Osteocyte (in vitro differentiated cells): ENCODE measurements around the gene PLK2. TPM values are rescaled to one million over a fixed set of nuclear protein-coding genes. Genes with fewer than 3 reads are reported as not detected.

Experiments
- DNase-seq: peaks from one replicate; pipeline ENCODE4 v3.0.0; 2021; ENCODE audit warnings: mixed read lengths; ENCODE audit not compliant: unreplicated experiment; ENCODE audit errors: extremely low spot score
- H3K27ac Mint-ChIP-seq: one replicate; pipeline ENCODE4 v1.8.0; 2021; ENCODE audit warnings: mild to moderate bottlenecking, mixed read lengths; ENCODE audit not compliant: unreplicated experiment
- H3K27me3 Mint-ChIP-seq: one replicate; pipeline ENCODE4 v1.8.0; 2021; ENCODE audit warnings: mixed read lengths; ENCODE audit not compliant: unreplicated experiment
- H3K36me3 Mint-ChIP-seq: one replicate; pipeline ENCODE4 v1.8.0; 2021; ENCODE audit warnings: mixed read lengths; ENCODE audit not compliant: unreplicated experiment
- H3K4me1 Mint-ChIP-seq: one replicate; pipeline ENCODE4 v1.8.0; 2021; ENCODE audit warnings: mixed read lengths; ENCODE audit not compliant: unreplicated experiment
- H3K4me3 Mint-ChIP-seq: one replicate; pipeline ENCODE4 v1.8.0; 2021; ENCODE audit warnings: mild to moderate bottlenecking, moderate library complexity, mixed read lengths; ENCODE audit not compliant: unreplicated experiment
- H3K9me3 Mint-ChIP-seq: one replicate; pipeline ENCODE4 v1.8.0; 2021; ENCODE audit warnings: mixed read lengths; ENCODE audit not compliant: unreplicated experiment
- CTCF ChIP-seq: fragments of 200-600 bp; sonication (generic); IDR thresholded peaks from 2 replicates; pipeline ENCODE4 v1.5.0; 2021; ENCODE audit warnings: antibody characterized with exemption, mild to moderate bottlenecking, moderate library complexity
- total RNA-seq: library from RNA; stranded (reverse); gene quantifications from 2 replicates; pipeline ENCODE4 v1.2.1, GENCODE V29; 2021

The PLK2 gene
- total RNA-seq, 1 donor from 2014 or later: 73.3 TPM

GRCh38 chr5:58412081-58412480, 47.8 kb downstream of the PLK2 start:
- no peak for DNase-seq
- H3K27me3 Mint-ChIP-seq: no peaks in the 10 kb centered on the region
- peaks cover 4% of the 10 kb centered on the region for H3K4me1 Mint-ChIP-seq
- H3K36me3 Mint-ChIP-seq: no peaks in the 10 kb centered on the region
- H3K9me3 Mint-ChIP-seq: no peaks in the 10 kb centered on the region
- H3K27ac Mint-ChIP-seq: no peak overlapping the region
- TF ChIP-seq CTCF: no peak
- no peak overlapping the region for H3K4me3 Mint-ChIP-seq

- no peaks in the 10 kb centered on the region for H3K36me3 Mint-ChIP-seq
- TF ChIP-seq CTCF: no peak
- no peak overlapping the region for H3K4me3 Mint-ChIP-seq
- H3K9me3 Mint-ChIP-seq: no peaks in the 10 kb centered on the region
- H3K4me1 Mint-ChIP-seq: peaks cover 4% of the 10 kb centered on the region
- DNase-seq: no peak
- no peak overlapping the region for H3K27ac Mint-ChIP-seq
- no peaks in the 10 kb centered on the region for H3K27me3 Mint-ChIP-seq
Observed at GRCh38 chr5:58411372-58411771, 48.5 kb downstream of the PLK2 start.

- no peak for DNase-seq
- H3K27me3 Mint-ChIP-seq: no peaks in the 10 kb centered on the region
- H3K27ac Mint-ChIP-seq: no peak overlapping the region
- no peaks in the 10 kb centered on the region for H3K36me3 Mint-ChIP-seq
- H3K9me3 Mint-ChIP-seq: no peaks in the 10 kb centered on the region
- H3K4me3 Mint-ChIP-seq: no peak overlapping the region
- H3K4me1 Mint-ChIP-seq: peaks cover 4% of the 10 kb centered on the region
- no peak for TF ChIP-seq CTCF
Observed at GRCh38 chr5:58410441-58410840, 49.4 kb downstream of the PLK2 start.

GRCh38 chr5:58407042-58407719, 52.7 kb downstream of the PLK2 start:
- Mint-ChIP-seq H3K27me3 (no peaks in the 10 kb centered on the region), H3K36me3 (no peaks in the 10 kb centered on the region), H3K4me3 (no peak overlapping the region), H3K4me1 (peaks cover 3% of the 10 kb centered on the region), H3K27ac (no peak overlapping the region), H3K9me3 (no peaks in the 10 kb centered on the region)
- DNase-seq: no peak
- TF ChIP-seq CTCF: no peak

- no peaks in the 10 kb centered on the region for H3K27me3 Mint-ChIP-seq
- DNase-seq: no peak
- no peaks in the 10 kb centered on the region for H3K36me3 Mint-ChIP-seq
- no peak overlapping the region for H3K27ac Mint-ChIP-seq
- H3K4me1 Mint-ChIP-seq: peaks cover 3% of the 10 kb centered on the region
- H3K9me3 Mint-ChIP-seq: no peaks in the 10 kb centered on the region
- no peak for TF ChIP-seq CTCF
- H3K4me3 Mint-ChIP-seq: no peak overlapping the region
Observed at GRCh38 chr5:58406394-58406793, 53.5 kb downstream of the PLK2 start.
